ENCODE data around the gene DIABLO. TPM values are rescaled to one million over a fixed set of nuclear protein-coding genes. Genes with fewer than 3 reads are reported as not detected.
A peak's percentile ranks its signal among the peaks of the same experiment; 100 is the strongest.

The DIABLO gene
- total and polyA plus RNA-seq, 9 of the 15 experiments (the other 6 are each of a cell fraction or from before 2014, with no cell fraction given), result 37.3 to 101 (median 80.1) TPM

- no peak for TF ChIP-seq REST (IDR thresholded peaks at IDR 0.05; ENCODE audit: borderline replicate concordance)
- TF ChIP-seq REST (CRISPR knock-in tag; IDR thresholded peaks at IDR 0.05; ENCODE audit: low read depth), result no peak
- no peak for TF ChIP-seq PREB (CRISPR knock-in tag; IDR thresholded peaks at IDR 0.05)
- TF ChIP-seq HDAC1 (IDR thresholded peaks at IDR 0.05), result peak in 1 of 2 experiments; percentile 54; a peak in 1 of 4 replicates
- TF ChIP-seq TCF7 (IDR thresholded peaks at IDR 0.05; ENCODE audit: borderline replicate concordance), result no peak
- no peak for TF ChIP-seq ZNF175 (CRISPR knock-in tag; IDR thresholded peaks at IDR 0.05; ENCODE audit: low read depth)
- no peak for TF ChIP-seq ZBTB17 (CRISPR knock-in tag; IDR thresholded peaks at IDR 0.05)
- TF ChIP-seq STAT5B (CRISPR knock-in tag; IDR thresholded peaks at IDR 0.05), result no peak
- no peak for TF ChIP-seq HCFC1 (IDR thresholded peaks at IDR 0.05; ENCODE audit: low read depth, low read length)
- no peak for TF ChIP-seq PTTG1 (tag; IDR thresholded peaks at IDR 0.05; ENCODE audit: low read depth)
- no peak for TF ChIP-seq ATF7 (IDR thresholded peaks at IDR 0.05)
- TF ChIP-seq ZNF76 (CRISPR knock-in tag; IDR thresholded peaks at IDR 0.05; ENCODE audit: borderline replicate concordance), result no peak
- no peak for TF ChIP-seq GTF2B (IDR thresholded peaks at IDR 0.05; ENCODE audit: extremely low read depth, insufficient read length)
- TF ChIP-seq MAZ (CRISPR knock-in tag; conservative IDR thresholded peaks at IDR 0.05 in 1 of 2, IDR thresholded peaks at IDR 0.05 in 1 of 2), result peak in 1 of 2 experiments; percentile 55; a peak in 3 of 4 replicates
- TF ChIP-seq SMARCB1 (IDR thresholded peaks at IDR 0.05; ENCODE audit: insufficient read length, low read depth), result no peak
- no peak for TF ChIP-seq SETDB1 (IDR thresholded peaks at IDR 0.05; ENCODE audit: low read length)
- no peak for TF ChIP-seq ID3 (CRISPR knock-in tag; IDR thresholded peaks at IDR 0.05)
- TF ChIP-seq ID3 (tag; IDR thresholded peaks at IDR 0.05), result no peak
Measured at GRCh38 chr12:122203301-122204166, 22.3 kb downstream of the DIABLO start, which contains the start of gene B3GNT4 (continued).
